Activated T-cell treated with anti-CD3 and anti-CD28 coated beads for 48 hours (primary cell): ENCODE measurements around the gene HNMT.

Experiments used
- DNase-seq: peaks from one replicate; pipeline ENCODE4 v3.0.0-alpha.2; 2020; ENCODE audit warnings: low read depth

Gene HNMT

GRCh38 chr2:138012082-138012481 is 47.8 kb downstream of the HNMT start:
- DNase-seq, result no peak

GRCh38 chr2:138012968-138013367 is 48.7 kb downstream of the HNMT start:
- no peak for DNase-seq

- no peak for DNase-seq
Measured at GRCh38 chr2:138013639-138014038, 49.4 kb downstream of the HNMT start.

GRCh38 chr2:138015494-138015893 is 51.2 kb downstream of the HNMT start:
- DNase-seq, result no peak

GRCh38 chr2:138016351-138017087 is 52.2 kb downstream of the HNMT start:
- DNase-seq, result no peak

- no peak for DNase-seq
Measured at GRCh38 chr2:138017824-138018223, 53.6 kb downstream of the HNMT start.

- no peak for DNase-seq
Measured at GRCh38 chr2:138018866-138019688, 54.8 kb downstream of the HNMT start.

- DNase-seq, result no peak
Measured at GRCh38 chr2:138020432-138020831, 56.2 kb downstream of the HNMT start.

- DNase-seq, result no peak
Measured at GRCh38 chr2:138021154-138021553, 56.9 kb downstream of the HNMT start.

GRCh38 chr2:138023298-138023697 is 59.0 kb downstream of the HNMT start:
- DNase-seq, result no peak

GRCh38 chr2:138023976-138024375 is 59.7 kb downstream of the HNMT start:
- DNase-seq, result no peak

GRCh38 chr2:138026111-138027020 is 62.1 kb downstream of the HNMT start:
- no peak for DNase-seq

- DNase-seq, result no peak
Measured at GRCh38 chr2:138028538-138028937, 64.3 kb downstream of the HNMT start.

GRCh38 chr2:138029276-138029675 is 65.0 kb downstream of the HNMT start:
- DNase-seq, result no peak

- no peak for DNase-seq
Measured at GRCh38 chr2:138030459-138030858, 66.2 kb downstream of the HNMT start.

GRCh38 chr2:138032334-138032733 is 68.1 kb downstream of the HNMT start:
- DNase-seq, result no peak

GRCh38 chr2:138034536-138034935 is 70.3 kb downstream of the HNMT start:
- no peak for DNase-seq

- DNase-seq, result no peak
Measured at GRCh38 chr2:138035608-138036217, 71.4 kb downstream of the HNMT start.

- DNase-seq, result no peak
Measured at GRCh38 chr2:138036522-138036921, 72.2 kb downstream of the HNMT start.

- no peak for DNase-seq
Measured at GRCh38 chr2:138037090-138037489, 72.8 kb downstream of the HNMT start.

- no peak for DNase-seq
Measured at GRCh38 chr2:138040616-138041015, 76.3 kb downstream of the HNMT start.

- no peak for DNase-seq
Measured at GRCh38 chr2:138042311-138042710, 78.0 kb downstream of the HNMT start.
